D341Med (cell line): ENCODE results near the gene SAV1.
"Not testable (repeated sequence)": the region's sequence is repeated elsewhere in the genome, so short reads cannot be mapped to it uniquely, and the experiment has no call there.

Experiments
- DNase-seq: peaks from one replicate; pipeline ENCODE4 v3.0.0; 2012; ENCODE audit warnings: low spot score

The SAV1 gene

DNA sequence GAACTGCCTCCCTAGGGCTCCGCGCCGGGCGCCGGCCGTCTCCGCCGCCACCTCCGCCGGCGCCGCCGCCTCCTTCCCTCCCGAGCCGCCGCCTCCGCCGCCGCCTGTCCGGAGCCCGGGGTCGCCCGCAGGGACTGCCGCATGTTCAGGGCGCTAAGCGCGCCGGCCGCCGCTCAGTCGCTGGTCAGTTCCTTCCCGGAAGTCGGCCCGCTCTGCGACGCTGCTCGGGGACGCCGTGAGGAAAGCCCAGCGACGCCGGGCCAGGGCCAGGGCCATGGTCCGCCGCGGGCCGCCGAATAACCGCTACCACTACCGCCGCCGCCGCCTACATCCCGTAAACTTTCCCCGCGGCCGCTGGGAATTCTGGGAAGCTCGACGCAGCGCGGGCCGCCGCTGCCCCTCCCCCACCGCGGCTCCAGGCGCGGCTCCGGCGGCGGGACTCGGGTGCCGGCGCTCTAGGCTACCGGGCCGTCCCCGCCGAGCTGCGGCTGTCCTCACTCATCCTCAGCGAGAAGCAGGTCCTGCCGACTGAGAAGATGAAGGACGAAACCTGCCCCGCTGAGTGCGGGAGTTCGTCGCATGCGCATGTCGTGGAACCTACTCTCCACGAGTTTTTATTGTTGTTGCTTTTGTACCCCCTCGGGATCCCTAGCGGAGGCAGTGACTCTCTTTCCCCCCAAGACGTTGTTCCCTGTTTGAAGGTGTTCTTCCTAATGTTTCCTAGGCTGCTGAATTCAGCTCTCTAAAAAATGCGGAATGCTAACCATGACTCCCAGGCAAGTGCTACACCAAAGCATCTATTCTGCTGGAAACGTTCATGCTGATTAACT is at the start of gene SAV1:
SAV1 (minus strand) TSS at position 311 of the 830 bp plus-strand sequence. CDS start 339 bp downstream, outside the sequence.
- peak; percentile 90 for DNase-seq

DNA sequence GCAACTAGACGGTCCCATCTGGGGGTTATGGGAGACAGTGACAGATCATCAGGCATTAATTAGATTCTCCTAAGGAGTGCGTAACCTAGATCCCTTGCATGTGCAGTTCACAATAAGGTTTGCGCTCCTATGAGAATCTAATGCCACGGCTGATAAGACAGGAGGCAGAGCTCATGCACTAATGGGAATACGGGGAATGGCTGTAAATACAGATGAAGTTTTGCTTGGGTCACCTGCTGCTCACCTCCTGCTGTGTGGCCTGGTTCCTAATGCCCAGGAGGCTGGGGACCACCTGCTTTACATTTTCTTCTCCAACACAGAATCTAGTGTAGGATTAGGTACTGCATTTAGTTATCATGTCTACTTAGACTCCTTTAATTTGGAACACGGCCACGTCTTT is 49.7 kb upstream of the SAV1 start:
- DNase-seq = no peak

DNA sequence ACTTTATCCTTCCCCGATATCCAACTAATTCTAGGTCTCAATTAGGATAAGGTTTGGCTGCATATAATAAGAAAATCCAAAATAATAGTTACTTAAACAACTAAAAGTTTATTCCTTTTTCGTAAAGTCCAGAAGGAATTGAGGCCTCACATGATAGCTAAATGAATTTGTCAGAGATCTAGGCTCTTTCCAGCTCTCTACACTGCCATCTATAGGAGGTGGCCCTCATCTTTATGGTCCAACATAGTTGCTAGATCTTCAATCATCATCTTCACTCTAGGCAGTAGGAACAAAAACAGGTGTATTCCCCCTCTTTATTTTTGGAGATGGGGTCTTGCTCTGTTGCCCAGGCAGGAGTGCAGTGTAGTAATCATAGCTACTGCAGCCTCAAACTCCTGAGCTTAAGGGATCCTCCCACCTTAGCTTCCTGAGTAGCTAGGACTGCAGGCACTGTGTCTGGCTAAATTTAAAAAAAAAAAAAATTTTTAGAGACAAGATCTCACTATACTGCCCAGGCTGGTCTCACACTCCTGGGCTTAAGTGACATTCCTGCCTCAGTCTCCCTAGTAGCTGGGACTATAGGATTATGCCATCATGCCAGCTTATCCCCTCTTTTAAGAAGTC is 46.5 kb upstream of the SAV1 start:
- DNase-seq = peak; percentile 40

DNA sequence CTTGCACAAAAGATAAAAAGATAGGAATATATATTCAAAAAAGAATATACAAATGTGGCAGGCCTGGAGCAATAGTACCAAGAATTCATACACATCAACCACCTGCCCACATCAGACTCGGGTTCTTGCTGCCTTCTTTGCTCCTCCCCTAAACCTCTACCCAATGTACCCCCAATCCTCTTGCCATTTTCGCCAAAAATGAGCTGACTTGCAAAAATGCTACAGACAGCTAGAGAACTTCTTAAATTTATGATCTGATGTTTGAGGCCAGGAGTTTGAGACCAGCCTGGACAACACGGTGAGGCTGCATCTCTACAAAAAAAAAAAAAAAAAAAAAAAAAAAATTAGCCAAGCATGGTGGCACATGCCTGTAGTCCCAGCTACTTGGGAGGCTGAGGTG is 42.9 kb upstream of the SAV1 start:
- DNase-seq = no peak

DNA sequence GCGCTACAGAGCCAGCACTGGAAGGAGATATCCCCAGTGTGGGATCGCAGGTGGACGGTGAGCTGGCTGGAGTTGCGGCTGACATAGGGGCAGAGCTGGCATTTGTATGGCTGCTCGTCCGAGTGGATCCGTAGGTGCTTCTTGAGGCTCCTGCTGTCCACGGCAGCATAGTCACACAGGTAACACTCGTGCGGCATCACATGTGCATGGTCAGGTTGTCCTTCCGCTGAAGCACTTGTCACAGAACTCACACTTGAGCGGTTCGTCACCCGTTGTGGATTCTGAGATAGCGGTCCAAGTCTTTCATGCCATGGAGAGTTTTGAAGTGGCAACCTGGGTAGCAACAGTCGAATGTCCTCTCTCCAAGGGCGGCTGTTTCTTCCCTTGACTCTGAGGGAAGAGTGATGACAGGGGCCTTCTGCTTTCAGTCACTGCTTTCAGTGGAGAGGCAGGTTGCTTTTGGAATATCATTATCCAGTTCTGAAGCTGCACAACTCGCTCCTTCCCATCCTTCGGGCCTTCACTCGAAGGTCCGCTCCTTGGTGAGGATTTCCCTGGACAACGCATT is 37.0 kb upstream of the SAV1 start:
- DNase-seq = no peak

DNA sequence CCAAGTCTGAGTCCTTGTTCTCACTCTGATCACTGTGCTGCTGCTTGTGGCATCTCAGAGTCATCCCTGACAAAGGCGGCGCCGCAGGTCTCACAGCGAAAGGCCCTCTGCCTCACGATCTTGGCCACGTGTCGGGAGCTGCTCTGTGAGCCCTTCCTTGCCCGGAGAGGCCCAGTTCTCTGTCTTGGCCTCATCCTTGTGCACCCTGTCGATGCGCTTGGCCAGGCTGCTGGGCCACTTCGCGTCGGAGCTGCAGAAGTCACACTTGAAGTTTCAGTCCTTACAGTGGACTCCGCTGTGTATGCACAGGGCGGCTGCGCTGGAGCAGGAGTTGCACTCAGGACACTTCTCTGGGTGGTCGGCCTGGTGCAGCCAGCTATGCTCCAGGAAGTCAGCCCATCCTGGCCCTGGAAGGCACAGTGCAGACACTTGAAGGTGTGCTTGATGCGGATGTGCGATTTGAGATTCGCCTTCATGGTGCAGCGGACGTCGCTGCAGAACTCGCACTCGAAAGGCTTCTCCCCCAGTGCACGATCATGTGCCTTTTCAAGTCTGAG is 36.4 kb upstream of the SAV1 start:
- DNase-seq = no peak

DNA sequence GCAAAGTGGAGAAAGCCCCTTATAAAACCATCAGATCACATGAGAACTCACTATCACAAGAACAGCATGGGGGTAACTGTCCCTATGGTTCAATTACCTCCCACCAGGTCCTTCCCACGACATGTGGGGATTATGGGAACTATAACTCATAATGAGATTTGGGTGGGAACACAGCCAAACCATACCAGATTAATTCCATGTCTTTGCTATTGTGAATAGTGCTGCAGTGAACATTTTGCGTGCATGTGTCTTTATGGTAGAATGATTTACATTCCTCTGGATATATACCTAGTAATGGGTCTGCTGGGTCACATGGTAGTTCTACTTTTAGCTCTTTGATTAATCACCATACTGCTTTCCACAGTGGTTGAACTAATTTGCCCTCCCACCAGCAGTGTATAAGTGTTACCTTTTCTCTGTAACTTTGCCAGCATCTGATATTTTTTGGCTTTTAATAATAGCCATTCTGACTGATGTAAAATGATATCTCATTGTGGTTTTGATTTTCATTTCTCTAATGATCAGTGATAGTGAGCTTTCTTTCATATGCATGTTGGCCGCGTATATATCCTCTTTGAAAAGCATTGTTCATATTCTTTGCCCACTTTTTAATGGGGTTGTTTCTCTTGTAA is 29.7 kb upstream of the SAV1 start:
- DNase-seq = no peak

DNA sequence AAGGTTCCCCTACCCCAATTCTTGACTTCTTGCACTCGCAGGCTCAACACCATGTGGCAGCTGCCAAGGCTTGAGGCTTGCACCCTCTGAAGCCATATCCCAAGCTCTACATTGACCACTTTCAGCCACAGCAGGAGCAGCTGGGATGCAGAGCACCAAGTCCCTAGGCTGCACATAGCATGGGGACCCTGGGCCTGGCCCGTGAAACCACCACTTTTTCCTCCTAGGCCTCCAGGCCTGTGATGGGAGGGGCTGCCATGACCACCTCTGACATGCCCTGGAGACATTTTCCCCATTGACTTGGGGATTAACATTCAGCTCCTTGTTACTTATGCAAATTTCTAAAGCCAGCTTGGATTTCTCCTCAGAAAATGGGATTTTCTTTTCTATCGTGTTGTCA is 26.2 kb upstream of the SAV1 start:
- not testable (repeated sequence) for DNase-seq

DNA sequence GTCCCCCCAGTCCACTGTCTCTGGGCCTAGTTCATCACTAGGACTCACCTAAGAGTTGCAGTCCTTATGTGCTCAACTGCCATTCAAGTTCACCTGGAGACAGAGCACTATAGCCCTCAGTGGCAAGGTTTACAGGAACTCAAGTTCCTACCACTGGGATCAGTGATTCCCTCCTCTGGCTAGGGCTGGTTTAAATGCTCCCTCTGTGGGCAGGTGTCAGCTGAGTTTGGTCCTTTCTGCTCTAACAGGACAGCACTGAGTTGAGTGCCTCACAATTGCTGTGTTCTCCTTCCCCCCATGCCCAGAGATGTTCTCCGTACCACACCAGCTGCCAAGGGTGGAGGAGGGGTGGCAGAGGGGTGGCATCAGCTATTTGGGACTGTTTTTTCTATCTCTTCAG is 20.8 kb upstream of the SAV1 start:
- DNase-seq = no peak

DNA sequence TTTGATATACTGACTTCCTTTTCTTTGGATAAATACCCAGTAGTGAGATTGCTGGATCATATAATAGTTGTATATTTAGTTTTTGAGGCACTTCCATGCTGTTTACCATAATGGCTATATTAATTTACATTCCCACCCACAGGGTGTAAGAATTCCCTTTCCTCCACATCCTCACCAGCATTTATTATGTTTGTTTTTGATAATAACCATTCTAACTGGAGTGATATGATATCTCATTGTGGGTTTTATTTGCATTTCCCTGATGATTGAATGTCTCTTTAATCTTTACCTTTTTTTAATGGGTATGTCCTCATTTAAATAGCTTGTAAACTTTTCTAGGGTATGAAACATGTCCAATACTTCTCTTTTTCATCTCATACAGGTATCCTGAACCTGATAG is 11.6 kb upstream of the SAV1 start:
- DNase-seq = no peak

DNA sequence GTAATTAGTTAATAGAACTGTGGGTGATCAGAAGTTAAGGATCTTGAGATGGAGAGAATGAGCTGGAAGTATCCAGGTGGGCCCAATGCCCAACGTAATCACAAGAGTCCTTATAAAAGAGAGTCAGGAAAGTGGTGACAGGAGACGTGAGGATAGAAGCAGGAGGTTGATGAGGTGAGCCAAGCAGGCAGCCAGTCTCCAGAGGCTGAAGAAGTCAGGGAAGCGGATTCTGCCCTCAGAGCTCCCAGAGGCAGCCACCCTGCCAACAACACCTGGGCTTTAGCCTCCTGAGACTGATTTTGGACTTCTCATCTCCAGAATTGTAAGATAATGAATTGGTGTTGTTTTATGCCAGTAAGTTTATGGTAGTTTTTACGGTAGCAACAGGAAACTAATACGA is 10.1 kb upstream of the SAV1 start:
- DNase-seq = no peak

DNA sequence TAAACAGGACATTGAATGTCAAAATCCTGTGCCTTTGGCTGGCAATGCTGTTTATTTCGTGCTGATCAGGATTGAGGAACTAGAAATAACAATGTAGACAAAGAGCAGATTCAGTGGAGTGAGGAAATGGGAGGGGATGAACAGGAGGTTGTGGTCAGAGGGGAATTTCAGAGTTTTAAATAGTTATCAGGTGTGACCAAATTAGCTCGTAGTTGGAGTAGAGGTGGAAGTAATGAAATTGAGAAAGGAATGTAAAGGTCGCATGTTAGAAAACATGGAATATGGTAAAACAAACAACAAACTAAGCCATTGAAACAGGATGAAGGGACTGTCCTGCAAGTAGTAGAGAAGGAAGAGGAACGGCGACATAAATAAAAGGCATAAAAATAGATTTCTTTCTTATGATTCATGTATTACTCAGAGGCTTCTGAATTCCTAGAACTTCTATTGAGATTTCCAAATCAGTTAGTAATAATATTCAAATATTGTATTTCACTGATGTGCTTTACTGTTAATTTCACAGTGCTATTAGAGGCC is 9.5 kb upstream of the SAV1 start:
- no peak for DNase-seq

DNA sequence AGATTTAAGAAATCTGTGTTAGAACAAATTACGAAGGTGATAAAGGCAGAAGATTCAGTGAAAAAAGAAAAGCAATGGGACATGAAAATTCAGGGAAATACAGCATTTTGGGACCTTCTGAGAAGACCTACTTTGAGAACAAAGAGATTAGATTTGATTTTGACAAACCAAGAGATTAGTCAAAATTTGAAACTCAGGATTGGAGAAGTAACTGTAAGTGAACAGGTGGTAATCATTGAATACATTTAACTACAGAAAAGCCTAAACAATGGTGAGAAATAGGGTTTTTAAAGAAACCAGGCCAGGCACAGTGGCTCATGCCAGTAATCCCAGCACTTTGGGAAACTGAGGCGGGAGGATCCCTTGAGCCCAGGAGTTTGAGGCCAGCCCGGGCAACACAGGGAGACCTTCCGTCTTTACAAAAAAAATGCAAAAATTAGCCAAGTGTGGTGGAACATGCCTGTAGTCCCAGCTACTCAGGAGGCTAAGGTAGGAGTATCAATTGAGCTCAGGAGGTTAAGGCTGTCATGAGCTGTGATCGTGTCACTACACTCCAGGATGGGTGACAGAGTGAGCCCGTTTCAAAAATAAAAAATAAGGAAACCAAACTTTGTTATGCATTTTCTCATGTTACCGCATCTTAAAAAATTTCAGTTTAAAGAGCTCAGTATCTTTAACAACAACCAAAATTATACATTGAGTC is 8.9 kb upstream of the SAV1 start:
- no peak for DNase-seq

DNA sequence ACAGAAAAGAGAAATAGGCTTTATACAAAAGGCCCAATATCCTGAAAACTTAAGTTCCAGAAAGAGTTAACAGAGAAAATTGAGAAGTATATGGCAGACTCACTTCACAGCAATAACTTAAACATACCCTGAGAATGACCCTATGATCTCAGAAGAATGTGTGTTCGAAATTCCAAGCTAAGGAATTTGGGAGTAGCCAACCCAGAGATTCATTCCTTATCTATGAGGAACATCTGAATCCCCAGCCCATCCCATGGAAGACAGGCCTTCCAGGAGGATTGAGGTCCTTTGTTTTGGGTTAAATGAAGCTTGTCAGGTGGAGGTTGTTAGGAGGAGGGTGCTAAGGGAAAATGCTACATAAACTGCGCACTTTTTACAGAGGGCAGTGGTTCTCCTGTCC is 7.5 kb upstream of the SAV1 start:
- DNase-seq = no peak

DNA sequence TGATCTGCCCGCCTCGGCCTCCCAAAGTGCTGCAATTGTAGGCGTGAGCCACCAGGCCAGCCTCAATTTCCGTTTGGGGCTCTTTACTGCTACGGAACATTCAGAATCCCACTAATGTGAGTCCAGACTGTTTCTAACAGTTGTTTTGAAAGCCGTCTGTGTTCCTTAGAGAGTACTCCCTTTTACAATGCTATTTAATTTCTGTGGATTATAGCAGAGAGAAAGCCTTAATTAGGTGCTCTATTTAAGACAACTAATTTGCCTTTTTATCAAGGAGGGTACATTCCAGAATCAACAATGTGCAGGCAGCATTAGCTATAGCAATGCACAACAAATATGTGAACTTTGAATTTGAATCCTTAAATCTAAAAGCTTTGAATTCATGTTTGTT is 2.8 kb upstream of the SAV1 start:
- no peak for DNase-seq

DNA sequence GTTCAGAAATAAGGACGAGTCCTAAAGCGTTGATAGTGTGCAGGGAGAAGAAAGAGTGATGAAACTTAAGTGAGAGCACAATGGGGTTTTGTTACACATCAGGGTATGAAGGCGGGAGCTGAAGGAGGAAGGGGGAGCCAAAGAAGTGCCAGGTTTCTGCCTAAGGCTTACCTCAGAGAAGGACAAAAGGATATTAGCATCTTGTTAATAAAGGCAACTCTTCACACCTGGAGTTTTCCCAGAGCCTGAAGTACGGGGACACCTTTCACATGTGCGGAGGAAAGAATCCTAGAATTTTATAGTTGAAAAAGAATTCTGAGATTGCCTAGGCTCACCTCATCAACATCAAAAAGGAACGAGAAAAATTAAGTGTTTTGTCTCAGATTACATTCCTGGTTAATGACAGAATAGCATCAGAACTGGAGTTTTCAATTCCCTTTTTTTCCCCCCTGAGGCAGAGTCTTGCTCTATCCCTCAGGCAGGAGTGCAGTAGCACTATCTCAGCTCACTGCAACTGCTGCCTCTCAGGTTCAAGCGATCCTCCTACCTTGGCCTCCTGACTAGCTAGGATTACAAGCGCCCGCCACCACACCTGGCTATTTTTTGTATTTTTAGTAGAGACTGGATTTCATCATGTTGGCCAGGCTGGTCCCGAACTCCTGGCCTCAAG is 2.2 kb upstream of the SAV1 start:
- no peak for DNase-seq

DNA sequence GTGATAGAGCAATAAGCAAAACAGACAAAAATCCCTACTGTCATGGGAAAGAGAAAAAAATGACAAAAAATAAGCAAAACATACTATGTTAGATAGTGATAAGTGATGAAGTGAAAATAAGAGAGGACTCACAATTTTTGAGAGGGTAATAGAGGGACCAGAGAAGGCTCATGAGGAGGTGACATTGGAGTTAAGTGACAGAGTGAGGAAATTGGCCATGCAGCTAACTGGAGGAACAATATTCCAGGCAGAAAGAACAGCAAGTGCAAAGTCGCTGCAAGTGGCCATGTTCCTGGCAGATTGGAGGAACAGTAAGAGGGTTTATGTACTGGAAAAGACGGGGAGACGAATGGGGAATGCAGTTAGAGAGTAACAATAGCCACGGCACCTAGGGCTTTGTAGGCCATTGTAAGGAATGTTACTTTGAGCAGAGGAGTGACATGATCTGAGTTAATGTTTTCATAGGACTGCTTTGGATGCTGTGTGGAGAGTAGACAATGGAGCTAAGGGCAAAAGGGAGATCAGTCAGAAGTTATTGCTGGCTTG is 1.4 kb upstream of the SAV1 start:
- DNase-seq = no peak

DNA sequence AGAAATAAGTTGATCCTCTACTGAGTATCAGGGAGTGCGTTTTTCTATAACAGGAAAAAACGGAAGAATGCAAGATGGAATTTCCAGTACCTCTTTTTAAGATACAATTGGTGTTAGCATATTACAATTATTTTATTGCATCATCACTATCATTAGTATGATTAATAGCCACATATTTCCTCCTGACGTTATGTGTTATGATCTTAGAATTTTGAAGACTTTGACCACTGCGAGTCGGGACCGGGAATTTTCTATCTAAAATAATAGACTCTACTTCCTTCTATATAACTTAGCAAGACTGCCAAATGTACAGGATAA is 679 bp upstream of the SAV1 start:
- no peak for DNase-seq

DNA sequence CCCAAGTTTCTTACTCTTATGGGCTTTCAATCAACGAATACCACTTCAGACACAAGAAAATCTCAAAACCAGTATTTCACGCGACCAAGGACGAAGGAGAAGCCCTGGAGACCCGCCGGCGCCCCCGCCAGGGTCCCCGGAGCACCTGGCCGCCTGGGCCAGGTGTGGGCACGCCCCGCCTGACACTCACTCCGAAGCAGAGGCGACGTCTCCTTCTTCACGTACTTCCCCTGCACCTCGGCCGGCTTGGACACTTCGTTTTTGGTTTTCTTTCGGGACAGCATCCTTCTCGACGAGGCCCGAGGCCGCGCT is 466 bp downstream of the SAV1 start:
- DNase-seq = peak; percentile 57

DNA sequence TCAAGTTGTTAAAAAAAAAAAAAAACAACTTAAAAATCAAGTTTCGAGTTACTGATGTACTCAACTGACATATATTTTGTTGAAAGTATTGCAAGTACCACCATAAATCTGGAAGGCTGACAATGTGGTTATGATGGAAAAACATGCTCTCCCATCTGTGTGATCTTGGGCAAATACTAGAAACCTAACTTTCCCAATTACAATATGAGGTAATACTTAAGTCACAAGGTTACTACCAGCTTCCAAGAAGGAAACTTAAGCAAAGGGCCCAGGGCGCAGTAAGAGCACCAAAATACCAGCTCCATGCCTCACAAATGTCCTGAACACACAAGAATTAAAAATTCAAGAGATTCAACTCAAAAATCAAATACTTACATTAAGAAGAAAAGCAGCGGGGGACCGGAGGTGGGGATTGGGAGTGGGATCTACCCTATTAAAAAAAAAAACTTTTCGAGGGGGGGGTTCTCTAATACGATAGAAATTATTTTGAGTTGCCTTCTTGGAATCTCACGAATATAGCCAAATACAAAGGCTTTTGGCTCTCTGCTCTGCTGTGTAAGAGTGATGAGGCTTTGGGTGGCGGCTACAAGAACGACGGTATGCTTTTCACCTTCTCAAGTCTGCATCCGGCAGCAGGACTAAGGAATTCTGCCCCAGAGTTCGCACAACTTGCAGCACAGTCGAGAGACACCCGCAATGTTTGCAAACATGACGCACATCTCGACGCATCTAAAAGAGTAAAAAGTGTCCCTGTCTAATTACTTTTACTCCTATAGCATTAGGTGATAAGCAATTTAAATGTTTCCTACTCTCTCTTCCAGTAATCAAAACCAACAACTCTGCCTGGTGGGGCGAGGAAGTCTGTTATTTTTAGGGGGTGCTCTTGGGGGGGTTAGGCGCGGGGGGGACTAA is 1.1 kb downstream of the SAV1 start:
- peak; percentile 26 for DNase-seq
